Amniotic stem cell (primary cell): ENCODE measurements around the gene PLA2G15.

Experiments
- DNase-seq: peaks from one replicate; lab custom pipeline; 2025; lab: John Stamatoyannopoulos, UW

PLA2G15 gene

DNA sequence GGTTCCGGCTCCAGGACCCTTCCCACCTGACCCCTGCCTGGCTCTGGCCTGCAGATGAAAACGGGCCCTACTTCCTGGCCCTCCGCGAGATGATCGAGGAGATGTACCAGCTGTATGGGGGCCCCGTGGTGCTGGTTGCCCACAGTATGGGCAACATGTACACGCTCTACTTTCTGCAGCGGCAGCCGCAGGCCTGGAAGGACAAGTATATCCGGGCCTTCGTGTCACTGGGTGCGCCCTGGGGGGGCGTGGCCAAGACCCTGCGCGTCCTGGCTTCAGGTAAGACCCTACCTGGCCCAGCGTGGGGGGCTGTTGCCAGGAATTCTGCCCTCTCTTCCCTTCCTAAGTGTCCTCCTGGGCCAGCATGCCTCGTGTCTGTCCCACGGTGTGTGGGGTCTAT lies 10.5 kb downstream of the PLA2G15 start:
- no peak for DNase-seq

DNA sequence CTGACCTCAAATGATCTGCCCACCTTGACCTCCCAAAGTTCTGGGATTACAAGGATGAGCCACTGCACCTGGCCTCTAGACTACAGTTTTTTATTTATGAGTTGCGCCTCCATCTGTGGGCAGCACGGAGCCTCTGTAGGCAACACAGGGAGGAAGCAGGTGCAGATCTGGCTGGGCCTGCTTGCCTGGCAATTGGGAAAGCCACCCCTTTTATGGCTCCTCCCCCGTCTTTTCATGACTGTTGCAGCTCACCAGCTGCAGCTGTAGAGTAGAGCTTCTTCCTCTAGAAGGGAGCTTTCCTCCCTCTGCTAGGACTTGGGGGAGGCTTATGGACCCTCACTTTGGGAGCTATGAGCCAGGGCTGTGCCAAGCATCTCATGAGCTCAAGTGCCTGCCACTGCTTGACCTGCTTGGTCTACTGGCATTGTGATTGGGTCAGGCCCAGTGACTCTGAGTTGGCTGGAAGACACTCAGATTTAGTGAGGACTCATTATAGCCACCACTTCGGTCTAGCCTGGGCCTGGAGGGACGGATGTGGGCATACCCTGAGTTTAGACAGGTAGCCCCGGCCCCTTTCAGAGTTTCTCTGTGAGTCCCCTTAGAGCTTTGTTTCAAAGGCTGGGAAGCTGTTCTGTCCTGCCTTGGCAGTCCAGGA lies 12.2 kb downstream of the PLA2G15 start:
- DNase-seq: no peak

GRCh38 chr16:68257906-68258800 lies 13.0 kb downstream of the PLA2G15 start:
- DNase-seq: no peak

DNA sequence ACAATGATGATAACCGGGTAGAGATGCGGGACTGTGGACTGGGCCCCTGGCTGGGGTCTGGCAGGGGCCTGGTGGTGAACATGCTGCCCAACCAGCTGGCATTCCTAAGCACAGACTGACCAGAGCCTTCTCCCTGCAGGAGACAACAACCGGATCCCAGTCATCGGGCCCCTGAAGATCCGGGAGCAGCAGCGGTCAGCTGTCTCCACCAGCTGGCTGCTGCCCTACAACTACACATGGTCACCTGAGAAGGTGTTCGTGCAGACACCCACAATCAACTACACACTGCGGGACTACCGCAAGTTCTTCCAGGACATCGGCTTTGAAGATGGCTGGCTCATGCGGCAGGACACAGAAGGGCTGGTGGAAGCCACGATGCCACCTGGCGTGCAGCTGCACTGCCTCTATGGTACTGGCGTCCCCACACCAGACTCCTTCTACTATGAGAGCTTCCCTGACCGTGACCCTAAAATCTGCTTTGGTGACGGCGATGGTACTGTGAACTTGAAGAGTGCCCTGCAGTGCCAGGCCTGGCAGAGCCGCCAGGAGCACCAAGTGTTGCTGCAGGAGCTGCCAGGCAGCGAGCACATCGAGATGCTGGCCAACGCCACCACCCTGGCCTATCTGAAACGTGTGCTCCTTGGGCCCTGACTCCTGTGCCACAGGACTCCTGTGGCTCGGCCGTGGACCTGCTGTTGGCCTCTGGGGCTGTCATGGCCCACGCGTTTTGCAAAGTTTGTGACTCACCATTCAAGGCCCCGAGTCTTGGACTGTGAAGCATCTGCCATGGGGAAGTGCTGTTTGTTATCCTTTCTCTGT lies 14.0 kb downstream of the PLA2G15 start:
- DNase-seq: no peak

- no peak for DNase-seq
Observed at GRCh38 chr16:68263559-68264127, 18.5 kb downstream of the PLA2G15 start.

- peak; percentile 63 for DNase-seq
Observed at GRCh38 chr16:68264128-68265077, 19.2 kb downstream of the PLA2G15 start, which contains the start of gene SLC7A6. Gene SLC7A6 (plus strand): TSS chr16:68264526. CDS start chr16:68274727, 10,201 bp downstream.

DNA sequence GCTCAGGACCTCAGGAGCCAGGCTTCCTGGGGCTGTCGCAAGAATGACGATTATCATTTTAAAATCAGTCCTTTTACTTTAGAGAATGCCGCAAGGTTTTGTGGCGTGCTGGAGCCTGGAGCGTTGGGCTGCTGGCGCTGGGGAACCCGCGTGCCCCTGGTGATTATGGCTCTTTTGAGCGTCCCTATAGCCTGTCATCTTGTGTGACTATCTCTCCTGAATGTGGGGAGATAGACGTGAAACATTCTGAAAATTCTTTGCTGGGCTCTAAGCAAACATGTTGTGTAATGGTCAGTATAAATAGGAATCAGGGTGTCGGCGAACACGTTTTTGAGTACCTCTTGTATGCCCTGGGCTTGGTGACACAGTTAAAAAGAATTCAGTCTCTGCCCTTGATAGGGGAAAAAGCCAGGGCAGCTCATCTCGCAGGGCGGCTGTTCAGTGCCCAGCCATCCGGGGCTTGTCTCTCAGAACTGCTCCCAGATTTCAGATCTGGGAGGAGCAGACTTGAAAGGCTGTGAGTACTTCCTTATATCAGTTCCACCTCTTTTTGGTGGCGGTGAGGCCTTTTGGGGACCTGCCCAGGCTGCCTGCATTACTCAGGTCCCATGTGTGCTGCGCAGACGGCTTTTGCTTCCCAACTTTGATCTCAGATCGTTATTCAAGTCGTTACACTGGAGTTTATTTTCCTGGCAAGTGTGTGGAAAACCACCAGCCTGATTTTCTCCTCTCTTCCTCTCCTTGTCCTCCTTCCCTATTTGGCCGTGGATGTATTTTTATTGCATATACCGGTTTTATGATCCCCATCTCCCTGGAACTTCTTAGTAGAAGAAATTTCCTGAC lies 20.1 kb downstream of the PLA2G15 start:
- DNase-seq: peak; percentile 36

DNA sequence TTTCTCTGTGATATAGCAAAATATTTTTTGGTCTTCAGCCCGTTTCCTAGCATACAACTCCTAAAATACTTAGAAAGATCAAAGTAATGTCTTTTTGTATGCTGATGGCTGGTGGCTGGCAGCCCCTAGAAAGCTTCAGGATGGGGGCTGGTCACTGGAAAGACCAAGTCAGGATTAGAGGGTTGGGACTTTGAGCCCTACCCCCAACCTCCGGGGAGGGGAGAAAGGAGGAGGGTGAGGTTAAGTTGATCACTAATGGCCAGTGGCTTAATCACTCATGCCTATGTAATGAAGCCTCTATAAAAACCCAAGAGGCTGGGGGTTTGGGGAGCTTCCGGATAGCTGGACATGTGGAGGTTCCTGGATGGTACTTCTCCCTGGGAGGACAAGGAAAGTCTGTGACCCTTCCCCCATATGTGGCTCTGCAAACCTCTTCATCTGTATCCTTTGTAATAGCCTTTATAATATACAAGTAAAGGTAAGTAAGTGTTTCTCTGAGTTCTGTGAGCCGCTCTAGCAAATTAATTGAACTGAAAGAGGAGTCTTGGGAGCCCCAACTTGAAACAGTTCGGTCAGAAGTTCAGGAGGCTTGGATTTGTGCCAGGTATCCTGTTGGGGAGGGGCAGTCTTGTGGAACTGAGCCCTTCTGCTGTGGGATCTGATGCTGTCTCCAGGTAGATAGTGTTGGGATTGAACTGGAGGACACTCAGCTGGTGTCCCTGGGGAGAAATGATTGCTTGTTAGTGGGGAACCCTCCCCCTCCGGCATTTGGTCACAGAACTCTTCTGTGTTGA lies 22.6 kb downstream of the PLA2G15 start:
- DNase-seq: no peak

GRCh38 chr16:68269793-68270192 lies 24.6 kb downstream of the PLA2G15 start:
- no peak for DNase-seq

- no peak for DNase-seq
Observed at GRCh38 chr16:68270353-68270752, 25.2 kb downstream of the PLA2G15 start.

- DNase-seq: no peak
Observed at GRCh38 chr16:68272507-68273209, 27.5 kb downstream of the PLA2G15 start.

- DNase-seq: no peak
Observed at GRCh38 chr16:68273459-68273858, 28.3 kb downstream of the PLA2G15 start.

GRCh38 chr16:68273896-68274295 lies 28.7 kb downstream of the PLA2G15 start:
- no peak for DNase-seq

GRCh38 chr16:68274441-68274840 lies 29.3 kb downstream of the PLA2G15 start:
- no peak for DNase-seq

GRCh38 chr16:68275611-68276191 lies 30.5 kb downstream of the PLA2G15 start:
- DNase-seq: no peak

- DNase-seq: no peak
Observed at GRCh38 chr16:68276223-68276622, 31.1 kb downstream of the PLA2G15 start.

- DNase-seq: no peak
Observed at GRCh38 chr16:68279726-68280558, 34.8 kb downstream of the PLA2G15 start.
